ENCODE results near the gene ROBO2.

ROBO2 gene, protein sequence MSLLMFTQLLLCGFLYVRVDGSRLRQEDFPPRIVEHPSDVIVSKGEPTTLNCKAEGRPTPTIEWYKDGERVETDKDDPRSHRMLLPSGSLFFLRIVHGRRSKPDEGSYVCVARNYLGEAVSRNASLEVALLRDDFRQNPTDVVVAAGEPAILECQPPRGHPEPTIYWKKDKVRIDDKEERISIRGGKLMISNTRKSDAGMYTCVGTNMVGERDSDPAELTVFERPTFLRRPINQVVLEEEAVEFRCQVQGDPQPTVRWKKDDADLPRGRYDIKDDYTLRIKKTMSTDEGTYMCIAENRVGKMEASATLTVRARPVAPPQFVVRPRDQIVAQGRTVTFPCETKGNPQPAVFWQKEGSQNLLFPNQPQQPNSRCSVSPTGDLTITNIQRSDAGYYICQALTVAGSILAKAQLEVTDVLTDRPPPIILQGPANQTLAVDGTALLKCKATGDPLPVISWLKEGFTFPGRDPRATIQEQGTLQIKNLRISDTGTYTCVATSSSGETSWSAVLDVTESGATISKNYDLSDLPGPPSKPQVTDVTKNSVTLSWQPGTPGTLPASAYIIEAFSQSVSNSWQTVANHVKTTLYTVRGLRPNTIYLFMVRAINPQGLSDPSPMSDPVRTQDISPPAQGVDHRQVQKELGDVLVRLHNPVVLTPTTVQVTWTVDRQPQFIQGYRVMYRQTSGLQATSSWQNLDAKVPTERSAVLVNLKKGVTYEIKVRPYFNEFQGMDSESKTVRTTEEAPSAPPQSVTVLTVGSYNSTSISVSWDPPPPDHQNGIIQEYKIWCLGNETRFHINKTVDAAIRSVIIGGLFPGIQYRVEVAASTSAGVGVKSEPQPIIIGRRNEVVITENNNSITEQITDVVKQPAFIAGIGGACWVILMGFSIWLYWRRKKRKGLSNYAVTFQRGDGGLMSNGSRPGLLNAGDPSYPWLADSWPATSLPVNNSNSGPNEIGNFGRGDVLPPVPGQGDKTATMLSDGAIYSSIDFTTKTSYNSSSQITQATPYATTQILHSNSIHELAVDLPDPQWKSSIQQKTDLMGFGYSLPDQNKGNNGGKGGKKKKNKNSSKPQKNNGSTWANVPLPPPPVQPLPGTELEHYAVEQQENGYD (N-terminal part only)

GRCh38 chr3:77039606-77040171, at the start of gene ROBO2:
Gene ROBO2 (plus strand): TSS chr3:77040099. CDS start chr3:77040786, 687 bp downstream.
- no peak for DNase-seq

DNA sequence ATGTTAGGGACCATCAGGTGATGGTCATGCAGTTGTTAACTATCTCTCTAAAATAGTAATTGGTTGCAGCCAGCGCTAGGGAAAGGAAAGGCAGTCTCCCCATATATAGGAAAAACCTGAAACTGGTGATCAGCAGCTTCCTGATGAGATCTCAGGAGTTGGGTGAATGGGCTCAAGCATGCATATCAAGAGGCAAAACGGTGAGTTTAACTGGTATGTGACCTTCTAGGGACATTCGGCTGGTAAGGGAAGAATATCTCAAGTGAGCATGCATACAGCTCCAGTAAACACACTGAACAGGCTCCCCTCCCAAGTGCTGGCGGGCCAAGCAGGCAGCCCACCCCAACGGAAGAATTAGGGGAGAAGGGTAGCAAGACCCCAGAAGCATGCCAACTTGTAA, 49.3 kb upstream of the ROBO2 start:
- no peak for DNase-seq

DNA sequence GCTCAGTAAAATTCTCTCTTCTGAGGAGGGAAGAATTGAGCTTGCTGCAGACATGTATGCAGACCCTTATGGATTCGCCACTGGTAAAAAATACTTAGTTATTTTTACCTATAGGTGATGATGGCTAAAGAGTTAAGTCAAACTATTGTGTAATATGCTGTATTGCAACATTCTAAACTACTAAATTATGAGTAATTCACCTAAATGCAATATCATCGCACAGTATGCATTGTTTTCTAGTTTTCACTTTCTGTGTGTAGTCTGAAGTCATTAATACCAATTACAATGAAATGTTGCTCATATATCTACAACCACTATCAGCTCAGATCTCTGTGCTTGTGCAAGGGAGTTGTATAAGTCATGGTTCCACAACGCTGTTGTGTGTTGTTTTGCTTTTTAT, 48.7 kb upstream of the ROBO2 start:
- no peak for DNase-seq

GRCh38 chr3:76997733-76998132, 42.2 kb upstream of the ROBO2 start:
- DNase-seq, result no peak

DNA sequence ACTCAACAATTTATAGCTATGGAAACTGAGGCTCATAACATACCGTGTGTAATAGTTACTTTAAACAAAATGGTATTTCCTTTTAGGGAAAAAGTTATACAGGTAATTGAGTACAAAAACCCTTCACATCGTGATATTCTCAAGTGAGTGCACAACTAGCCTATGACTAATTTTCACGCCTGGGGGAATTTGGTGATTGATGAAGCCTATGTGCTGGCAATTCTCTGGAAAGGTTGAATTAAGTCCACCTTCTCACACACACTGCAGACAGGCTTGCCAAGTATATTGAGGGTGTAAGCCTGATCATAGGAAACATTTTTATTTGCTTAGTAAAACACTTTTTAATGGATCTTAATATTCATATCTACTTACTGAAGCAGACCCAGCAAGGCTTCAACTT, 41.3 kb upstream of the ROBO2 start:
- DNase-seq, result no peak

DNA sequence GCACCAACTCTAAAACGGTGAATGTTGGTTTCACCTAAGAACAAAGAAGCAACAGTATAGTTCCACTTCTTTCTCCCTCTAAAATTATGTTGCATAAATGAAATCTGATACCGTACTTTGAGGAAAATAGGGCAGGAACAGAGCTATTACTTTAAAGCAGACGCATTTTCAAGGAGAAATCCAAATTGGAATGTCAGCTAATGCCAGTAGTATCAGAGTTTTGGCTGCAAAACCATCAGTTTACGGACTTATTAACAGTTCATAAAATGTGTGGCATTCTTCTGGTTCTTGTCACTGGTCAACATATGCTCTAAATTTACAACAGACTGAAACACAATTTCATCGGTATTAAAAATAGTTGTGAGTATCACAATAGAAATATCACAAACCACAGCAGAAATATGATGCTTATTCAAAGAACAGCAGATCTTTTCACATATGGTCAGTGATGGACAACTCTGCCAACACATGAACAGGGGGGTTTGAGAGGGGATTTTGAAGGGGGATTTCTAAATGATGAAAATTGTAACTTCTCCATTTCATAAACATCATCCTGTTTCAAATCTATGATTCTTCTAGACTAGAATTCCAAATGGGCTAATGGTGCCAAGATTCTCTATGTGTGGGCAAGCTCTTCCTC, 38.7 kb upstream of the ROBO2 start:
- DNase-seq, result no peak

- no peak for DNase-seq
These were observed 25.7 kb upstream of the ROBO2 start for GRCh38 chr3:77014226-77014625.

- no peak for DNase-seq
These were observed 14.4 kb upstream of the ROBO2 start for GRCh38 chr3:77025471-77025870.

GRCh38 chr3:77026904-77027634, 12.8 kb upstream of the ROBO2 start:
- DNase-seq, result no peak

DNA sequence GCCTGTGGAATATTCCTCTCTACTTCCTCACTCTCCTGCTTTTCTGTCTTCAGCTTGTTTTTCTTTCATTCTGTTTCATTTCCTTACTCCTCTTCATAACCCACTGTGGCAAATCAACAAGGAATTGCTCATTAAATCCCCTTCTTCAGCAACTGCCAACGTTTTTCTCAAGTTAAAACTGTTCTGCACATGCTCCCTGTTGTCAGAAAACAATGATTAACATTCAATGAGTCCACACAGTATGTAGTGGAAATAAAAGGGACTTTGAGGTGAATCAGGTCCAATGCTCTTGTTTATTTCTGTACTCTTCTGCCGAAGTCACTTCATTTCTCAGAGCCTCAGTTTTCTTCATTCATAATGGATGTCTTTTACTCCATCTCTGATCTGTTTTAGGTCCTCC, 11.9 kb upstream of the ROBO2 start:
- DNase-seq, result no peak

DNA sequence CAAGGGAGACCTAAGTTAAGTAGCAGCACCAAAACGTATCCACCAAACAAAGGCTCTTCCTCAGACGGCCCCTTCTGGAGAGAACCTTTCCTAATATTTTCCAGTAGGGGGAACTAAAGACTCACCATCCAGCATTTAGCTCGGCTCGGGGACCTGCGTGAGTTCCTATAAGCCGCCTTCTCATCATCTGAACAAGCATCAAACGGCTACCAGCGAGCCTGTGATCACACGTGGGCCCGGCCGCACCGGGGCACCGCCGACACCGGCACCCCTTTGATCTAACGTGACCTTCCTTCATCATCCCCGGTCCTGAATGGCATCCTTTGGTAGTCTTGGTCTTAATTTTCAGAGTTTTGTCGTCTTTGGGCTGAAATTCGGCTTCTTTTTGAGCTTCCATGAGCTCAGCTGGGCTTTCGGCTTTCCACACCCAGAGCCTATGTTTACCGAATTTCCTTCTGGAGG, 1.4 kb upstream of the ROBO2 start:
- peak; percentile 89 for DNase-seq

GRCh38 chr3:77038930-77039605, 831 bp upstream of the ROBO2 start:
- peak; percentile 38 for DNase-seq

GRCh38 chr3:77040216-77040615, 317 bp downstream of the ROBO2 start:
- DNase-seq, result no peak

GRCh38 chr3:77040926-77041722, 1.2 kb downstream of the ROBO2 start:
- DNase-seq, result no peak

DNA sequence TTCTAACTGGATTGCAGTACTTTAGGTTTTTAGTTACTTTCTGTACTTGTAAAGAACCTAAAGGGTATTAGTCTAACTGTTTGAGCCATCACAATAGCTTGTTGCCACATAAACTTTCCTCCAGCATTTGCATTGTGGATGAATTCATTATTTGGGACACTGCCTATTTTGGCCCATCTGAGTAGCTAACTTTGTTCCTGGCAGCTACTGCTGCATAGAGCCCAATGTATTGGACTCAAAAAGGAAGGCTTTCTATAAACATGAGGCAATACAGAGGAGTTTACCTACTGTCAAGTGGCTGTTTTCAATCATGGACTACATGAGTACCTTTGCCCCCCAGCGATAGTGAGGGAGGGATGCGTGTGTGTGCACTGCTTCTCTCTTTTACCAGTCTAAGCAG, 1.9 kb downstream of the ROBO2 start:
- DNase-seq, result no peak

DNA sequence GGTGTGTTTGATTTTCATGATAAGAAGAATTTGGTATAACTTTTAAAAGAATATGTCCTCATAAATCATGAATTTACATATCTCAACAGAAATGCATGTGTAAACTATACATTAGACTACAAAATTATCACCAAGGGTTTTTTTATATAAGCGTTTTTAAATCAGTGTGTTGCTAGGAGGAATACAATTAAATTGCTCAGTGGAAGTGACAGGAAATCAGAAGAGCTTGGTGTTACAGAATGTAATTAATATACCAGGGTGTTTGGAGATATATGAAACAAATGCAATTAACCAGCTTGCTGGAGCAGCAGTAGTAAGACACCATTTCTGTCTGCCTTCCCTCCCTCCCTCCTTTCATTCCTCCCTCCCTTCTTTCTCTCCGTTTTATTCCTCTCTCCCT, 2.4 kb downstream of the ROBO2 start:
- DNase-seq, result no peak

GRCh38 chr3:77042882-77043281, 3.0 kb downstream of the ROBO2 start:
- no peak for DNase-seq

- DNase-seq, result no peak
These were observed 5.8 kb downstream of the ROBO2 start for GRCh38 chr3:77045686-77046085.

DNA sequence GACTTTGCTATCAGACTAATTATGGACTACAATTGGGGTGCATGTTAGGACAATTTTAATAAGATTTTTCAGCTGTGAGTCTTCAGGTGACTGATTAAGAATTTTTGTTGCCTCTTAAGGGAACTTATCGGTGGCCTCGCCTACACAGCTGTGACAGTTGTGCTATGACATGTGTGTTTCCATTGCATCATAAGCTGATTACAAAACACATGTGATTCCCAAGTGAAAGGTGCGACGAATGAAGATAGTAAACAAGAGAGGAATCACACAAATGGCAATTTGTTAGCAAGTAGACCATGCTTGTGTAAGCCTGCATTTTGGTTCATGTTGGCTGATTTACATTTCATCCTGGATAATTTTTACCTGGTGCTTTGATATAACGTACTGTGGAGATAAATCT, 8.3 kb downstream of the ROBO2 start:
- DNase-seq, result no peak

GRCh38 chr3:77051591-77051990, 11.7 kb downstream of the ROBO2 start:
- no peak for DNase-seq

Measured in NCI-H2107 (cell line).